H1 (cell line): Measurements from ENCODE around the gene TMEM44. TPM values are rescaled to one million over a fixed set of nuclear protein-coding genes. Genes with fewer than 3 reads are reported as not detected.

Experiments
- CEBPB ChIP-seq: IDR thresholded peaks from 2 replicates; pipeline ENCODE4 v1.6.1; 2012; ENCODE audit warnings: low read depth, low read length
- CHD7 ChIP-seq: fragments of 300-600 bp; sonication (generic); IDR thresholded peaks from 2 replicates; pipeline ENCODE4 v1.7.1; 2012; ENCODE audit warnings: low read length, moderate library complexity, mild to moderate bottlenecking, inconsistent platforms; ENCODE audit not compliant: insufficient replicate concordance
- CREB1 ChIP-seq: IDR thresholded peaks from 2 replicates; pipeline ENCODE4 v1.6.1; 2012; ENCODE audit warnings: inconsistent platforms
- CTBP2 ChIP-seq: IDR thresholded peaks from 2 replicates; pipeline ENCODE4 v1.7.0; 2011; ENCODE audit warnings: borderline replicate concordance, mild to moderate bottlenecking, moderate library complexity, mixed read lengths, low read length; ENCODE audit not compliant: insufficient read depth, insufficient read length
- E2F6 ChIP-seq: IDR thresholded peaks from 2 replicates; pipeline ENCODE4 v1.6.1; 2012; ENCODE audit warnings: inconsistent platforms
- KDM5A ChIP-seq: fragments of 200-600 bp; IDR thresholded peaks from 2 replicates; pipeline ENCODE4 v1.7.1; 2012; ENCODE audit warnings: mild to moderate bottlenecking, low read length, inconsistent platforms, mixed read lengths
- RAD21 ChIP-seq, 2 experiments: IDR thresholded peaks in 1 of 2; conservative IDR thresholded peaks in 1 of 2; 2 replicates each; pipeline ENCODE4 v1.6.1; 2011; ENCODE audit warnings: low read depth in 2 of 2, low read length in 2 of 2, improper control_type of control experiment in 1 of 2, inconsistent platforms in 1 of 2, mild to moderate bottlenecking in 1 of 2, moderate library complexity in 1 of 2
- SIN3A ChIP-seq, 2 experiments: IDR thresholded peaks in 1 of 2; conservative IDR thresholded peaks in 1 of 2; 2 replicates each; pipeline ENCODE4 v1.6.1; 2011 to 2012; ENCODE audit warnings: low read length in 2 of 2, improper control_type of control experiment in 1 of 2, low read depth in 1 of 2, mild to moderate bottlenecking in 1 of 2
- SRF ChIP-seq: IDR thresholded peaks from 2 replicates; pipeline ENCODE4 v1.6.1; 2011; ENCODE audit warnings: mild to moderate bottlenecking, low read depth, low read length, moderate library complexity
- TAF1 ChIP-seq: IDR thresholded peaks from 2 replicates; pipeline ENCODE4 v1.6.1; 2011; ENCODE audit warnings: mild to moderate bottlenecking, low read depth, low read length
- polyA plus RNA-seq, 7 experiments: library from polyadenylated mRNA; depleted of rRNA in 3 of 7; stranded (reverse) in 5 of 7; unstranded in 2 of 7; fragments of >200 nt in 5 of 7; fragments of 200-250 nt in 2 of 7; gene quantifications; 1 replicate in 5 of 7; 2 replicates in 1 of 7; 4 replicates in 1 of 7; pipeline versions ENCODE4 v1.2.1 to v1.2.3, GENCODE V29; 2011 to 2013; ENCODE audit warnings: missing spikeins in 2 of 7, mixed read lengths in 2 of 7
- total RNA-seq: library from RNA; stranded (reverse); fragmentation: NEBNext Ultra II Directional; extraction: Animal tissue kit (Norgen Biotek cat#: 25700); gene quantifications from 2 replicates; pipeline ENCODE4 v1.2.1, GENCODE V29; 2021

TMEM44 gene
- total and polyA plus RNA-seq, 2 of the 8 experiments (the other 6 are each of a cell fraction or from before 2014, with no cell fraction given): 14.0 to 16.7 TPM

GRCh38 chr3:194561306-194561974, 71.8 kb downstream of the TMEM44 start (continued):
- TF ChIP-seq CHD7: no peak
- TF ChIP-seq KDM5A: no peak
- no peak for TF ChIP-seq TAF1
- no peak for TF ChIP-seq RAD21 (IDR thresholded peaks at IDR 0.05 in 1 of 2, conservative IDR thresholded peaks at IDR 0.05 in 1 of 2; ENCODE audit: low read depth in 2 of 2, low read length in 2 of 2)
- no peak for TF ChIP-seq SIN3A (conservative IDR thresholded peaks at IDR 0.05 in 1 of 2, IDR thresholded peaks at IDR 0.05 in 1 of 2; ENCODE audit: low read depth in 1 of 2, low read length in 2 of 2)
- TF ChIP-seq CREB1: no peak
- TF ChIP-seq E2F6: no peak
- no peak for TF ChIP-seq CTBP2
- no peak for TF ChIP-seq CEBPB
- TF ChIP-seq SRF: no peak
